UCSD-AML1 (cell line): Measurements from ENCODE around the gene PRR5.
A peak's percentile ranks its signal among the peaks of the same experiment; 100 is the strongest.
"Not testable (repeated sequence)": the region's sequence is repeated elsewhere in the genome, so short reads cannot be mapped to it uniquely, and the experiment has no call there.

Experiments used
- DNase-seq: peaks from one replicate; lab custom pipeline; 2025; ENCODE audit not compliant: unreplicated experiment; lab: John Stamatoyannopoulos, UW

The PRR5 gene, protein sequence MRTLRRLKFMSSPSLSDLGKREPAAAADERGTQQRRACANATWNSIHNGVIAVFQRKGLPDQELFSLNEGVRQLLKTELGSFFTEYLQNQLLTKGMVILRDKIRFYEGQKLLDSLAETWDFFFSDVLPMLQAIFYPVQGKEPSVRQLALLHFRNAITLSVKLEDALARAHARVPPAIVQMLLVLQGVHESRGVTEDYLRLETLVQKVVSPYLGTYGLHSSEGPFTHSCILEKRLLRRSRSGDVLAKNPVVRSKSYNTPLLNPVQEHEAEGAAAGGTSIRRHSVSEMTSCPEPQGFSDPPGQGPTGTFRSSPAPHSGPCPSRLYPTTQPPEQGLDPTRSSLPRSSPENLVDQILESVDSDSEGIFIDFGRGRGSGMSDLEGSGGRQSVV

DNA sequence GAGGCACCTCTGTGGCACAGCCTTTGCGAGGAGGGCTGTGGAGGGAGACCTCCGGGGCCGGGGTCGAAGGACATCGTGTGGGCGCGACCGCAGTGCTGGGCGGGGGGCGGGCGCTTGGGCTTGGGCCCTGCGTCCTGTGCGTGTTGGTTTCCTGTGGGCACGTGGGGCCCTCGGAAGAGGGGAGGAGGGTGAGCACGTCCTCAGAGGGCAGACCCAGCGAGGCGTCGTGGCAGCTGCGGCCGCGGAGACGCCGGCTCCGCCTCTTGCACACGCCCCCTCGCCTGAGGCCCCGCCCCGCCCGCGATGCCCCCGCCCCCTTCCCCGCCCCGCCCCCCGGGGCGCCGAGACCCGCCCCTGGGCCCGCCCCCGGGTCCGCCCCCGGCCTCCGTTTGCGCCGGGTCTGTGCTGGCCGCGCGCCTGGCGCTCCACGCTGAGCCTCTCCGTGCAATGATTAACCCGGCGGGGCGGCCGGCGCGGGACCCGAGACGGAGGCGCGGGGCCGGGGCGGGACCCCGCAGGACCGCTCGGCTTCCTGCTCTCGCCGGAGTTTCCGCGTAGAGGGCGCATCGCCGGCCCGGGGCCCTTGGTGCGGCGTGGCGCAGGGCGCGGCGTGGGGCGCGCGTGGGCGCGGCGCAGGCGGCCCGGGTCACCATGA, at the start of gene PRR5:
Gene PRR5, plus strand, starts transcription at position 381 of the 655 bp plus-strand sequence. Its CDS starts 271 bp downstream, at position 652.
- DNase-seq, result peak; percentile 90

DNA sequence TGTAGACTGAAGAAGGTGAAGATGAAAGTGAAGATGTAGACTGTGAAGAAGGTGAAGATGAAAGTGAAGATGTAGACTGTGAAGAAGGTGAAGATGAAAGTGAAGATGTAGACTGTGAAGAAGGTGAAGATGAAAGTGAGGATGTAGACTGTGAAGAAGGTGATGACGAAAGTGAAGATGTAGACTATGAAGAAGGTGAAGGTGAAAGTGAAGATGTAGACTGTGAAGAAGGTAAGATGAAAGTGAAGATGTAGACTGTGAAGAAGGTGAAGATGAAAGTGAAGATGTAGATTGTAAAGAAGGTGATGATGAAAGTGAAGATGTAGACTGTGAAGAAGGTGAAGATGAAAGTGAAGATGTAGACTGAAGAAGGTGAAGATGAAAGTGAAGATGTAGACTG, 49.1 kb upstream of the PRR5 start:
- DNase-seq, result not testable (repeated sequence)

DNA sequence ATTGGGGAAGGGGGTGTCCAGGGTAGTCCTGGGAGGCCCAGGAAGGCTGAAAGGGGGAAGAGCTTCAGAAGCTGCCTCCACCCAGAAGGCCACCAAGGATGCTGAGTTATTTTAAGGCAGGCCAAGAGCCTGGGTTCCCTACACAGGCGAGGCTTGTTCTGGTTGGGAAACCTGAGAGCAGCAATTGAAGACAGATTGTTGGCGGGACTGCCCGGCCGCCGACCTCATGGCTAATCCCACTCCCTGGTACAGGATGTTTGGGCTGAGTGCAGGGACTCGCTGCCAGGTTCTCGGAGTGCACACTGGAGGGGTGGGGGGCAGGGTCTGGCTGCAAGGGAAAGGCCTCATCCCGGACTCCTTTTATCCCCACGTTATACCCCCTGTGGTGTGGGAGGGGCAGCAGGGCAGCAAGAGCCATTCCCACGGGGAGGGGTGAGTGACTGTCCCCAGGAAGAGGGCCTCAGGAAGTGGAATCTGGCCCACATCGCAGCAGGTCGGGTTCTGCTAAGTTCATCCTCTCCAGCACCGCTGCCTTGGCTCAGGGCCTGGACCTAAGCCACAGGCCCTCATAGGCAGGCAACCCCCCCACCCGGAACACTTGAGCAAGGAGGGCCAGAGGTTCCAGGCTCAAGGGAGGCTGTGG, 43.6 kb upstream of the PRR5 start:
- no peak for DNase-seq

DNA sequence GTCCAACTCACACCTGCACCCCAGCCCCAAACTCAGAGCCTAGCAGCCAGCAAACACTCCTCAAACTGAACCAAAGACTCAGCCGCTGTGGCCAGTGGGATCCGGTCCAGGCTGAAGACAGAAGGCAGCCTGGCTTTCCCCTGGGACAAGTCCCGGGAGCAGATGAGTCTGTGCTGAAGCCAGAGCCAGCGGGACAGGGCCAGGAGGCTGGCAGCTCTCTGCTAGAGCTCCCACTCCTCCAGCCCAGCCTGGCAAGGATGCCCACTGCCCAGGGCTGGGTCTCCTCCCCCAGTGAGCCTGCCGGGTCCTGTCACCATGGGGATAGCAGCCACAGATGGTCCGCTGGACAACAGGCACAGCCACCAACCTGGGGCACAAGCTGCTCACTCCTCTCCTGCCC, 42.9 kb upstream of the PRR5 start:
- no peak for DNase-seq

DNA sequence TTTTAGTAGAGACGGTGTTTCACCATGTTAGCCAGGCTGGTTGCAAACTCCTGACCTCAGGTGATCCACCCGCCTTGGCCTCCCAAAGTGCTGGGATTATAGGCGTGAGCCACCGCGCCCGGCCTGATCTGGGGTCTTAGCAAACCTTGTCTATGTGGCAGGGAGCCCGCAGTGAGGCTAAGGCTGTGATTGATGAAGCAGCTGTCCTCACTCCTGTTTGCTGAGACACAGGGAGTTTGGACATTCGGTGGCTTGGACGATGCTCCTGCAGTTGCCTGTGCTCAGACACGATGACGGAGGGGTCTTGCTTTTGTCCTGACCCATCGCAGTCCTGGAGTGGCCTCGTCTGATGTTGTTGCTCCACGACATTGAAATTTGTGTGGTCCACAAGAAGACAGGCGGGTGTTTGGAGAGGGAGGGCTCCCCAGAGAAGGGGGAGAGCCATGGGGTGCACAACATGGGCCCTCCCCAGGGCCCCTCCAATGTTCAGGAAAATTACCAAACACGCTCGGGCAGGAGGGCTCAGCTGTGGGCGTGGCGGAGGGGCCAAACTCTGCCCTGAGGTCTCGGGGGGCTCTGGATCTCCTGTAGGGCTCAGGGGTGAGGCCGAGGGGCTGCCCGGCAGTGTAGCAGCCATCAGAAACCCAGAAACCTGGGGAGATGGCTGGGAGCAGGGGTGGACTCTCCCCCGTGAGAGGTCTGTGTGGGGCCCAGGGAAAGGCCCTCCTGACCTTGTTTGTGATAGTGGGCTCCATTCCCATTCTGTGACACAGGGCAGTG, 41.8 kb upstream of the PRR5 start:
- no peak for DNase-seq

DNA sequence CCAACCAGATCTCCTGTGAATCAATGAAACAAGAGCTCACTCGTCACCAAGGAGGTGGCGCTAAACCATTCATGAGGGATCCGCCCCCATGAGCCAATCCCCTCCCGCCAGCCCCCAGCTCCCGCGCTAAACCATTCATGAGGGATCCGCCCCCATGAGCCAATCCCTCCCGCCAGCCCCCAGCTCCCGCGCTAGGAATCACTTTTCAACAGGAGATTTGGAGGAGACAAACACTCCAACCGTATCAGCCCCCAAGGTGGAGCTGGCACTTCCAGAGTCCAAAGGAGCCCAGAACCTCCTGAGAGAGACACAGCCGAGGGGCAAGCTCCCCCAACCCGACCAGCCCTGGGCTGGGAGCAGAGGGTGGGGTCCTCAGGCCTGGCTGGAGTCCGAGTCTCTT, 40.9 kb upstream of the PRR5 start:
- DNase-seq, result no peak

DNA sequence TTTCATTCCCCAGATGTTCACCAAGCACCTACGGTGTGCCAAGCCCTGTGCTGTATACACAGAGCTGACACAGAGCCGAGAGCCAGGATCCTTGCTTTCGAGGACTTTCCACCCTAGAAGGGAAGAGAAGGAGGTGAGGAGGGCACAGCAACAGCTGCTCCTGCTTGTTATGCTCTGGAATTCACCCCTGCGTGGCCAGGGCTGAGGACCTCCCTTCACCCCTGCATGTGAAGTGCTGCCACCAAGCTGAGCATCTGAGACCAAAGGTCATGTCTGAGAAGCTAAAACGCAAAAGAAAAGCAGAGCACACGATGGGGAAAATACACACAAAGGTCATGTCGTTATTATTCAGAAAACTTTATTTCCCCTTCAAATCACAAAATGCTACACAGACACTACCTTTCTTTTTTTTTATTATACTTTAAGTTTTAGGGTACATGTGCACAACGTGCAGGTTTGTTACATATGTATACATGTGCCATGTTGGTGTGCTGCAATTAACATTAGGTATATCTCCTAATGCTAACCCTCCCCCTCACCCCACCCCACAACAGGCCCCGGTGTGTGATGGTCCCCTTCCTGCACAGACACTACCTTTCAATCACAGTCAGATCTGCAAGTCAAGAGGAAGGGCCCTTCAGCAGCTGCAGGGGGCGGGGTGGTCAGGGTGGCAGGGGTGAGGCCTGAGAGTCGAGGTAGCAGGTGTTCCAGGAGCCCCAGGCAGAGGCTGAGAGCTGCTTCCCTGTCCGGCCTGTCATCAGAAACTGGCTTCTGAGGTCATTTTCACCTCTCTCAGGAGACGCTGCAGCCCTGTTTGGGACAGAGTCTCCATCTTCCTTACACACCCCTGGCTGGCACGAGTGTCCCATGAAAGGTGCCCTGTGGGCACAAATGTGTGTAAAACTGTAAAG, 40.1 kb upstream of the PRR5 start:
- DNase-seq, result no peak

GRCh38 chr22:44663256-44663999, 38.6 kb upstream of the PRR5 start:
- no peak for DNase-seq

- DNase-seq, result peak; percentile 88
Observed at GRCh38 chr22:44664149-44664548, 37.9 kb upstream of the PRR5 start.

DNA sequence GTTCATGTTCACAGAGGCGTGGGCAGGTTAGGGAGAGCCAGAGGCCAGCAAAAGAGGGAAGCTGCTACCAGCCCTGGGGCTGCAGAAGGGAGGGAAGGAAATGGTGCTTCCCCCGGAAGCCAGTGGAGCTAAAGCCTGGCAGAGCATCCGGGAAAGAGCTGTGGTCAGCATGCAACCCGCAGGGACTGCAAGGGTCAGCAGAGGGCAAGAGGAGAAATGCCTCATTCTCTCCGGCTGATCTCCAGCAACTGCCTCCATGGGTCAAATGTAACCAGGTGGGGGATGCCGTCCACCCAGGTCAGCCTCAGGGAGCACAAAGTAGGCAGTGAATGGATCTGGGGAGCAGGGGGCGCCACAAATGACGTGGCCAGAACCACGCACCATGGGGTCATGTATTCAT, 36.9 kb upstream of the PRR5 start:
- DNase-seq, result peak; percentile 79

GRCh38 chr22:44666207-44666585, 35.8 kb upstream of the PRR5 start:
- DNase-seq, result no peak

DNA sequence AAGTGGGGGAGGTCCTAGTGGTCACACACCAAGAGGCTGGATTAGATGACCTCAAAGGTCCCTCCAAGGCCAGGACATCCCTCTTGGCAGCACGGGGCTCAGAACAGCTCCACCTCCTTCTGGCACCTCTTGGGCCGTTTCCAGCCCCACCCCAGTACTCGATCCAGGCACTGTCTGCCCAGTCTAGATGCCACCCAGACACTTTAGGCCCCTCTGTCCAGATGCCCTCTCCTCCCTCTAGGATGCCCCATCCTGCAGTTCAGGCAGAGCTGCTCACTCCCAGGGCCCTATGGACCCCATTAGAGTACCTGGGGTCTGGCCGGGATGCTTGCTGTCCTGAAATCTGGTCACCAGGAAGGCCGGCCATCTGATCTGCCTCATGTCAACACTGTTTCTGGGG, 34.7 kb upstream of the PRR5 start:
- DNase-seq, result no peak

DNA sequence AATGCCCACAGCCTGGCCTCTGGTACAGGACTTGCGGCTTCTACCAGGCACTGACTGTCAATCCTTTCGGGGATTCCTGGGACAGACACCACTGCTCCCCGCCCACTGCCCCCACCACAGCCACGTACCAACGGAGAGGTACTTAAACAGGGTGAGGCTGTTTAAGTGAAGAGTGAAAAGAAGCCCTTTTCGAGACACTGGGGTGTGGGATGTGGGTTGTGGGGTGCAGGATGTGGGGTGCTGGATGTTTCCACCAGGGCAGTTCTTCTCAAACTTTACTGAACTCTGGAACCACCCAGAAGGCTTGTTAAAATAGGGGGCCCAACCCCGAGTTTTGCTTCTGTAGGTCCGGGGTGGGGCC, 34.2 kb upstream of the PRR5 start:
- no peak for DNase-seq

DNA sequence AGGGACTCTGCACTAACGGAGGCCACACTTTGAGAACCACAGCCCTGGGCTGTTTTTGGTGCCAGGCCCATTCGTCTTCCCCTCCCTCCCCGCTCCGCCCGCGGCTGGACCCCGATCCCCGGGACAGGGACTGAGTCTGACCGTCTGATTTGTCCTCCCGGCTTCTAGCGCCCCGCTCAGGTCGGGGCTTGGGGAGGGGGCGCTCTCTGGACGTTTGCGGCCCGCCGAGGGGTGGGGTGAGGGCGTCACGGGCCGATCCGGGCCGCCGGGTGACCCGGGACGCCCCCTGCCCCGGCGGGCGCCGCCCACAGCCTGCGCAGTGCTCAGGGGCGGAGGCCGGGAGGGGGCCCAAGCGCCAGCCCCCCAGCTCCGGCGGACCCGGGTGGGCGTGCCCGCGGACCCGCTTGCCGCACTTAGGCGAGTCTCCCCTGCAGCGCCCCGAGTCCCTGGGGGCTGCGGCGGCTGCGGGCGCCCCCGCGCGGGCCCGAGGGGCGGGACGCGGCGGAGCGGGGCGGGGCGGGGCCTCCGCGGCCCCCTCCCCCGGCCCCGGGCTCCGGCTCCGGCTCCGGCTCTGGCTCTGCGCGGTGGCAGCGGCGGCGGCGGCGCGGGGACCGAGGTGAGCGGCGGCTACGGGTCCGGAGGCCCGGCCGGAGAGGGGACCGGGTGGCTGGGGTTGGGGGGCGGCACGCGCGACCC, 33.7 kb upstream of the PRR5 start:
- peak; percentile 58 for DNase-seq

DNA sequence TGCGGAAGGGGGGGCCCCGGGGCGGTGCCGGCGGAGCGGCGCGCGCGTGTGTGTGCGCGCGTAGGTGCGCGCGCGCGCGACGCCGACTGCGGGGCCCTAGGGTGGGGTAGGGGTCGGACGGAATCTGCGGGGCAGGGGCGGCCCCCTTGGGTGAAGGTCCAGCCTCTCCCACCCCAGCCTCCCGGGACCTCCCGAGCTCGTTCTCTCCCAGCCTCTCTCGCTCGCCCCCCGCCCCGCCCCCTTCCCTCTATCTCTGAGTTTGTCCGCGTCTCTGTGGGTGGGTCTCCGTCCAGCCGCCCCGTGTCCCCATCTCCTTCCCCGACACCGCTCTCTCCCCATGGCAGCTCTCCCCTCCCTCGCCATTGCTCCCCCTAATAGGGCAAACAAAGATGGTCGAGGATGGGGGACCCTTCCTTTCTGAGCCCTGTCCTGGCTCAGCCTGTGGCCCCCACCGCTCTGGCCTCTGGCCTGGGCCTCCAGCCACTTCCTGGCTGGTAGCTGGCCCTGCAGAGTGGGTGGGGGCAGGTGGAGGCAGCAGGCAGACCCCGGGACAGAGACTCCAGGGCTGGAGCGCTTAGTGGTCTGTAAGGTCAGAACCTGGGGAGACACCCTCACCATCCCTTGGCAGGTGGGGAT, 33.0 kb upstream of the PRR5 start:
- DNase-seq, result no peak

DNA sequence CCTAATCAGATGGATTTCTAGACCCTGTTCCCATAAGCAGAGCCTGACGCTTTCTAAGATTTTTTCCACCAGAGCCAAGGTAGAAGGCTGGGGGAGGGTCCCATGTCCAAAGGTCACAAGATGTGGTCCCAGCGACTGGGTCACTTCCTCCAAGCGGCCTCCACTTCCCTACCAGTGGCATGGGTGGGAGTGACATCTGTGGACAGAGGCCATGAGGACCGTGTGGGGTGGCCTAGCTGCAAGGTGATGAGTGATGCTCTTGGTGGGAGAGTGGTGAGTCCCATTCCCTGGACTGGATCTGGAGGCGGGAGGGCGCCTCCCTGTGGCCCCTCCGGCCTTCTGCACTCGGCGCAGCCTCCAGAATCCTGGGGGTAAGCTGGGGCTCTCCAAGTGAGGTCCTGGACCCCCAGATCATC, 32.4 kb upstream of the PRR5 start:
- DNase-seq, result peak; percentile 67

- DNase-seq, result no peak
Observed at GRCh38 chr22:44670220-44670988, 31.6 kb upstream of the PRR5 start.

DNA sequence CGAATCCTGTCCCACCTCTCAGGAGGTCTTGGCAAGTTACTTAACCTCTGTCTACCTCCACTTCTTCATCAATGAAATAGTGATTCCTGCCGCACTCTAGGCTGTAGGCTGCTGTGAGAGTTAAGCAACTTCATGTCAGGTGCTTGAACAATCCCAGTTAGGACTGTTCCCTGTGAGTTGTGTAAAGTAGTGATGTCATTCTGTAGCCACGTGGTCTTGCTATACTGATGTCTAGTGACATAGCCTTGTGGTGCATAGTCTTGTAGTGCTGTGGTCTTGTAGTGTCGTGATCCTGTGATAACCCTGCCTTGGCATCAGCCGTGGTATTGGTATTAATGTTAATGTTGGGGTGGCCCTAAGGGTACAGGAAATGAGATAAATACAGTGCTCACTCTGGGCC, 30.3 kb upstream of the PRR5 start:
- no peak for DNase-seq
